CD4-positive, alpha-beta T cell (primary cell): ENCODE measurements around the gene CD3D. TPM values are rescaled to one million over a fixed set of nuclear protein-coding genes. Genes with fewer than 3 reads are reported as not detected.

Experiments used
- ATAC-seq: fragments of 200-7000 bp; cut with Tn5 transposase; one replicate; pipeline ENCODE4 v1.10.0; 2022; ENCODE audit warnings: mild to moderate bottlenecking; ENCODE audit not compliant: poor library complexity
- CTCF ChIA-PET: fragments of 350-600 bp; sonication (Branson Sonifier 250); formaldehyde crosslinking; loops from one replicate; lab custom pipeline; 2021; ENCODE audit warnings: antibody characterized with exemption, inconsistent platforms; lab: Charles Lee
- POLR2A ChIA-PET: fragments of 350-600 bp; sonication (Branson Sonifier 250); formaldehyde crosslinking; loops from one replicate; lab custom pipeline; 2021; ENCODE audit warnings: antibody characterized with exemption, inconsistent platforms; lab: Charles Lee
- DNase-seq, 14 experiments: peaks; one replicate each; pipeline ENCODE4 v3.0.0-alpha.2; 2013 to 2020; ENCODE audit warnings: mixed read lengths in 2 of 14
- H3K27ac ChIP-seq, 2 donors: one replicate each; pipeline versions ENCODE4 v1.5.1 to v1.7.0; 2013; ENCODE audit warnings: low read length in 2 of 2, low read depth in 1 of 2, mild to moderate bottlenecking in 1 of 2
- H3K27me3 ChIP-seq, 2 experiments: 1 replicate in 1 of 2; 2 replicates in 1 of 2; pipeline versions ENCODE4 v1.6.1 to v1.7.0; 2013; ENCODE audit warnings: low read length in 2 of 2, control low read depth in 1 of 2, mild to moderate bottlenecking in 1 of 2, moderate library complexity in 1 of 2; ENCODE audit not compliant: insufficient read depth in 2 of 2, control insufficient read depth in 1 of 2
- H3K36me3 ChIP-seq: one replicate; pipeline ENCODE4 v1.6.1; 2013; ENCODE audit warnings: low read length, control low read depth; ENCODE audit not compliant: insufficient read depth
- H3K4me1 ChIP-seq: one replicate; pipeline ENCODE4 v1.6.1; 2013; ENCODE audit warnings: low read length, control low read depth; ENCODE audit not compliant: insufficient read depth
- H3K4me3 ChIP-seq: one replicate; pipeline ENCODE4 v1.5.1; 2013; ENCODE audit warnings: mild to moderate bottlenecking, low read length, moderate library complexity
- H3K9me3 ChIP-seq, 2 experiments: 1 replicate in 1 of 2; 2 replicates in 1 of 2; pipeline versions ENCODE4 v1.6.1 to v1.7.0; 2013; ENCODE audit warnings: low read length in 2 of 2, mild to moderate bottlenecking in 2 of 2, control low read depth in 1 of 2, moderate library complexity in 1 of 2; ENCODE audit not compliant: control insufficient read depth in 1 of 2, insufficient read depth in 1 of 2
- H3K27ac Mint-ChIP-seq: one replicate; pipeline ENCODE4 v1.8.0; 2020; ENCODE audit warnings: mixed read lengths
- H3K27me3 Mint-ChIP-seq: one replicate; pipeline ENCODE4 v1.8.0; 2021; ENCODE audit warnings: mixed read lengths
- H3K36me3 Mint-ChIP-seq: one replicate; pipeline ENCODE4 v1.8.0; 2021; ENCODE audit warnings: low read depth, mixed read lengths
- H3K4me1 Mint-ChIP-seq: one replicate; pipeline ENCODE4 v1.8.0; 2021; ENCODE audit warnings: low read depth, mixed read lengths
- H3K4me3 Mint-ChIP-seq: one replicate; pipeline ENCODE4 v1.8.0; 2020; ENCODE audit warnings: mild to moderate bottlenecking, mixed read lengths
- H3K9me3 Mint-ChIP-seq: one replicate; pipeline ENCODE4 v1.8.0; 2020; ENCODE audit warnings: mixed read lengths
- CTCF ChIP-seq: fragments of 200-600 bp; IDR thresholded peaks from one replicate; pipeline ENCODE4 v1.8.0; 2022; ENCODE audit warnings: antibody characterized with exemption, mild to moderate bottlenecking
- intact Hi-C, 2 experiments: fragments of 100-400 bp; cut with DNase I in 1 of 2; cut with micrococcal nuclease in 1 of 2; formaldehyde crosslinking; loops; one replicate each; pipeline versions ENCODE4 v1.15.1 to v1.9.0; 2023 to 2025; cut with DNase I, micrococcal nuclease
- total RNA-seq, 174 experiments: library from RNA in 2 of 174; stranded (reverse) in 2 of 174; gene quantifications; one replicate each; pipeline ENCODE4 v1.2.3 and lab custom pipeline; 2021 to 2026

Gene CD3D
- total RNA-seq, 2 experiments from 2014 or later, result 265 to 274 TPM

- no peaks in the 10 kb centered on the region for H3K9me3 Mint-ChIP-seq
- H3K9me3 ChIP-seq, result no peaks in the 10 kb centered on the region
- H3K4me3 Mint-ChIP-seq, result peak within 1 kb of the TSS; percentile 92
Measured at GRCh38 chr11:118359295-118359958, 16.9 kb upstream of the CD3D start, which contains the start of gene UBE4A. Gene UBE4A (plus strand): TSS chr11:118359600. CDS start chr11:118365081, 5,481 bp downstream.

GRCh38 chr11:118358071-118358470, 15.6 kb upstream of the CD3D start:
- no peaks in the 10 kb centered on the region for H3K9me3 ChIP-seq
- H3K27me3 ChIP-seq, result no peaks in the 10 kb centered on the region
- H3K4me3 Mint-ChIP-seq, result peak overlapping the region; percentile 92
- intact Hi-C loops, result loop anchor here (2.0 to 5.0 kb wide), 3 partner anchors 13 to 79 kb away; partner anchors contain the start of genes CD3G (in 2 of the 2), ATP5MG (in 1 of the 2) and KMT2A (in 1 of the 2)
- peaks cover 55% of the 10 kb centered on the region for H3K36me3 Mint-ChIP-seq
- H3K27ac Mint-ChIP-seq, result peak overlapping the region; percentile 99
- H3K4me3 ChIP-seq, result no peak overlapping the region
- no peak for ATAC-seq
- H3K4me1 ChIP-seq, result peaks cover 28% of the 10 kb centered on the region
- peaks cover 11% of the 10 kb centered on the region for H3K36me3 ChIP-seq
- H3K9me3 Mint-ChIP-seq, result no peaks in the 10 kb centered on the region
- peaks cover 8% of the 10 kb centered on the region for H3K27me3 Mint-ChIP-seq
- TF ChIP-seq CTCF, result no peak
- ChIA-PET CTCF (no interaction called here), POLR2A (no interaction called here)
- no peak overlapping the region for H3K27ac ChIP-seq
- no peak for DNase-seq
- peaks cover 60% of the 10 kb centered on the region for H3K4me1 Mint-ChIP-seq

More at GRCh38 chr11:118359295-118359958, 16.9 kb upstream of the CD3D start, which contains the start of gene UBE4A:
- TF ChIP-seq CTCF, result no peak
- Histone ChIP-seq H3K27me3 (no peaks in the 10 kb centered on the region), H3K4me1 (peaks cover 31% of the 10 kb centered on the region), H3K36me3 (peaks cover 12% of the 10 kb centered on the region), H3K27ac (peak within 1 kb of the TSS; percentile 89), H3K4me3 (peak within 1 kb of the TSS; percentile 74)
- Mint-ChIP-seq H3K36me3 (peaks cover 56% of the 10 kb centered on the region), H3K4me1 (peaks cover 60% of the 10 kb centered on the region), H3K27me3 (peaks cover 8% of the 10 kb centered on the region), H3K27ac (peak within 1 kb of the TSS; percentile 99)
- CTCF ChIA-PET, result interaction anchor here (1.0 to 1.9 kb wide), 3 partner anchors 17 to 161 kb away, joined by 5 to 7 read pairs (median 5); partner anchors contain the start of gene CD3D
- intact Hi-C loops, result loop anchor here (2.0 to 5.0 kb wide), 3 partner anchors 15 to 77 kb away; partner anchors contain the start of genes CD3G (in 2 of the 2), ATP5MG (in 1 of the 2) and KMT2A (in 1 of the 2)
- ATAC-seq, result peak; percentile 84
- DNase-seq, result peak; percentile 95 to 99 (median 98)
- POLR2A ChIA-PET, result interaction anchor here (0.7 to 1.9 kb wide), 22 partner anchors 15 to 214 kb away, joined by 3 to 32 read pairs (median 5); partner anchors contain the start of genes ARCN1, CD3D, CD3E and CD3G

- Mint-ChIP-seq H3K27ac (peak overlapping the region; percentile 98), H3K27me3 (no peaks in the 10 kb centered on the region), H3K9me3 (no peaks in the 10 kb centered on the region), H3K4me3 (no peak overlapping the region), H3K4me1 (peaks cover 51% of the 10 kb centered on the region), H3K36me3 (peaks cover 73% of the 10 kb centered on the region)
- peak; percentile 77 for TF ChIP-seq CTCF
- peak overlapping the region; percentile 7 to 50 for H3K27ac ChIP-seq
- H3K9me3 ChIP-seq, result no peaks in the 10 kb centered on the region
- H3K36me3 ChIP-seq, result peaks cover 53% of the 10 kb centered on the region
- DNase-seq (peak in 3 of 14 experiments; percentile 72 to 77 (median 75)), ATAC-seq (peak; percentile 54)
- ChIA-PET POLR2A (interaction anchor here (1.1 to 1.9 kb wide), 8 partner anchors 9 to 112 kb away, joined by 3 to 9 read pairs (median 4); partner anchors contain the start of genes CD3D and CD3G), CTCF (interaction anchor here (0.6 to 4.6 kb wide), 14 partner anchors 9 to 154 kb away, joined by 3 to 31 read pairs (median 4); partner anchors contain the start of genes CD3D and CD3G)
- H3K4me3 ChIP-seq, result no peak overlapping the region
- intact Hi-C loops, result loop anchor here (1.0 to 2.0 kb wide), 2 partner anchors 57 to 154 kb away; no protein-coding TSS in a partner anchor
- H3K4me1 ChIP-seq, result peaks cover 17% of the 10 kb centered on the region
- H3K27me3 ChIP-seq, result no peaks in the 10 kb centered on the region
Measured at GRCh38 chr11:118353084-118353710, 10.7 kb upstream of the CD3D start.
